Epithelial cell of esophagus (primary cell): Measurements from ENCODE around the gene LYPD6B.
A peak's percentile ranks its signal among the peaks of the same experiment; 100 is the strongest.

Experiments
- DNase-seq: peaks from one replicate; pipeline ENCODE4 v3.0.0; 2010; ENCODE audit warnings: low read depth
- H3K4me3 ChIP-seq: 2 replicates; pipeline ENCODE4 v1.5.1; 2011; ENCODE audit warnings: mild to moderate bottlenecking, low read length, control low read depth
- CTCF ChIP-seq: IDR thresholded peaks from 2 replicates; pipeline ENCODE4 v1.5.1; 2011; ENCODE audit warnings: low read depth, mild to moderate bottlenecking, low read length, control low read depth, inconsistent platforms; ENCODE audit not compliant: insufficient read depth; ENCODE audit errors: missing control alignments

LYPD6B gene

GRCh38 chr2:149161481-149162225, 123.2 kb downstream of the LYPD6B start:
- no peak overlapping the region for H3K4me3 ChIP-seq
- no peak for DNase-seq
- TF ChIP-seq CTCF, result no peak

GRCh38 chr2:149164296-149164695, 125.8 kb downstream of the LYPD6B start:
- DNase-seq, result peak; percentile 81
- no peak for TF ChIP-seq CTCF
- H3K4me3 ChIP-seq, result no peak overlapping the region

GRCh38 chr2:149164827-149165226, 126.3 kb downstream of the LYPD6B start:
- TF ChIP-seq CTCF, result no peak
- peak; percentile 11 for DNase-seq
- no peak overlapping the region for H3K4me3 ChIP-seq

DNA sequence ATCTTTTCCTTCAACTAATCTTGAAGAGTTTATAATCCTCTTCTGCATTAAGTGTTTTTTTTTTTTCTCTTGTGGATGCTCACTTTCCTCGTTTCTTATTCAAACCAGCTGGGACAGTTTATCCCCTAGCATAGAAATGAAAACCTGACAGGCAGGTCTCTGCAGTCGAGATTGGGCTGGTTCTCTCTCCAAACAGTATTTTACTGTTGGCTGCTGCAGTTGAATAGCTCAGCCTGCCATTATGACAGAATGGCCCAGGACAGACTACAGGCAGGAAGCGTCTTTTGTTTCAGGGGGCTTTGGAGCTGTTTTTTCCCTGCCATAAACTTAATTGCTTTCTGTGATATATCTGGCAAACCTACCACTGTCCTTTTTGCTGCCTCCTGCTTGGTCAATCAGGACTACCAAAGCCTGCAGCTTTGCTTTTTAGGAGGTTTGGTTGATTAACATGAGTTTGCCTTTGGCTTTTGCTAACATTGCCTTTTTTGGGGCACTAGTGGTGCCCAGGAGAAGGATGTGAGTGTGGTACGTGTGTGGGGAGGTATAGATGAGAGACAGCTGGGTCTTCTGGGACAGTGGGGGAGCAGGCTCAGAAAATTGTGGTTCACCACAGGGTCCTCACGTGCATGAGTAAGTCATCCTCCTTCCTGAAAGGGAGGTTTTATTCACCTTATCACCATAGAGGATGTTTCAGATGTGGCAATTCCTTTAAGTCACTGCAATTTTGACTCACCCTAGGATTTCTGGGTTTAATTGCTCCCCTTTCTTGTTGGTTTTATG, 128.7 kb downstream of the LYPD6B start:
- TF ChIP-seq CTCF, result no peak
- peak; percentile 57 for DNase-seq
- no peak overlapping the region for H3K4me3 ChIP-seq

- TF ChIP-seq CTCF, result no peak
- peak; percentile 23 for DNase-seq
- H3K4me3 ChIP-seq, result no peak overlapping the region
These were observed 129.4 kb downstream of the LYPD6B start for GRCh38 chr2:149167941-149168340.

GRCh38 chr2:149169656-149170055, 131.2 kb downstream of the LYPD6B start:
- no peak for TF ChIP-seq CTCF
- H3K4me3 ChIP-seq, result no peak overlapping the region
- peak; percentile 95 for DNase-seq
